ENCODE results near the gene RTP2. TPM values are rescaled to one million over a fixed set of nuclear protein-coding genes. Genes with fewer than 3 reads are reported as not detected.

The RTP2 gene
- total and polyA plus RNA-seq, 9 of the 15 experiments (the other 6 are each of a cell fraction or from before 2014, with no cell fraction given), result not detected

- TF ChIP-seq BRF2 (IDR thresholded peaks at IDR 0.05; ENCODE audit: borderline replicate concordance, insufficient read depth, insufficient read length), result no peak
- TF ChIP-seq MNT (conservative IDR thresholded peaks at IDR 0.05), result 0 out of 4 replicates have a peak, but pooled peaks of 1 of the 2 experiments have one; percentile 17
- no peak for TF ChIP-seq BACH1 (tag; IDR thresholded peaks at IDR 0.05)
- TF ChIP-seq RBBP5 (IDR thresholded peaks at IDR 0.05; ENCODE audit: borderline replicate concordance, insufficient read depth, low read length, poor library complexity, severe bottlenecking), result peak; percentile 20
- TF ChIP-seq SREBF1 (IDR thresholded peaks at IDR 0.05; ENCODE audit: borderline replicate concordance, low read depth, low read length), result no peak
- TF ChIP-seq ID3 (CRISPR knock-in tag; IDR thresholded peaks at IDR 0.05), result no peak
- no peak for TF ChIP-seq ID3 (tag; IDR thresholded peaks at IDR 0.05)
- TF ChIP-seq RFX1 (IDR thresholded peaks at IDR 0.05), result no peak
- no peak for TF ChIP-seq HMBOX1 (IDR thresholded peaks at IDR 0.05)
- no peak for TF ChIP-seq TEAD1 (CRISPR knock-in tag; IDR thresholded peaks at IDR 0.05)
- TF ChIP-seq HDAC1 (IDR thresholded peaks at IDR 0.05), result no peak
- TF ChIP-seq ZNF583 (CRISPR knock-in tag; IDR thresholded peaks at IDR 0.05), result no peak
- TF ChIP-seq ARID3B (CRISPR knock-in tag; IDR thresholded peaks at IDR 0.05; ENCODE audit: borderline replicate concordance), result no peak
- TF ChIP-seq ZNF707 (CRISPR knock-in tag; conservative IDR thresholded peaks at IDR 0.05), result no peak
- TF ChIP-seq MITF (IDR thresholded peaks at IDR 0.05), result no peak
- no peak for TF ChIP-seq KLF16 (IDR thresholded peaks at IDR 0.05)
- TF ChIP-seq HNRNPLL (IDR thresholded peaks at IDR 0.05; ENCODE audit: low read depth, low read length, poor library complexity, severe bottlenecking), result no peak
Observed at GRCh38 chr3:187743195-187744141, 41.1 kb upstream of the RTP2 start (continued).

All from K562 (cell line).